HL-60/S4 treated with retinoic acid at 250 ng/mL for 4 days and 3 days (cell line): ENCODE results near the gene REST.
"Not testable (repeated sequence)": the region's sequence is repeated elsewhere in the genome, so short reads cannot be mapped to it uniquely, and the experiment has no call there.

ENCODE experiments used
- in situ Hi-C: fragments of 300-500 bp; cut with MboI; formaldehyde crosslinking; loops from 2 replicates; pipeline ENCODE4 v1.7.0; 2022; ENCODE audit warnings: low sequenced_read_pairs

Gene REST

GRCh38 chr4:56909086-56909894, 1.6 kb downstream of the REST start:
- in situ Hi-C loops = no loop called here

GRCh38 chr4:56910172-56910967, 2.7 kb downstream of the REST start:
- in situ Hi-C loops = no loop called here

GRCh38 chr4:56914336-56914735, 6.6 kb downstream of the REST start:
- in situ Hi-C loops = no loop called here

- in situ Hi-C loops = not testable (repeated sequence)
Observed at GRCh38 chr4:56914977-56915376, 7.3 kb downstream of the REST start.

- in situ Hi-C loops = no loop called here
Observed at GRCh38 chr4:56927196-56927595, 19.5 kb downstream of the REST start.

GRCh38 chr4:56930638-56931037, 22.9 kb downstream of the REST start:
- in situ Hi-C loops = no loop called here

- in situ Hi-C loops = no loop called here
Observed at GRCh38 chr4:56931924-56932323, 24.2 kb downstream of the REST start.

- in situ Hi-C loops = no loop called here
Observed at GRCh38 chr4:56937262-56937661, 29.6 kb downstream of the REST start.

- in situ Hi-C loops = not testable (repeated sequence)
Observed at GRCh38 chr4:56939826-56940225, 32.1 kb downstream of the REST start.

- in situ Hi-C loops = no loop called here
Observed at GRCh38 chr4:56940403-56940802, 32.7 kb downstream of the REST start.

- in situ Hi-C loops = no loop called here
Observed at GRCh38 chr4:56940971-56941370, 33.3 kb downstream of the REST start.

- in situ Hi-C loops = no loop called here
Observed at GRCh38 chr4:56941403-56941802, 33.7 kb downstream of the REST start.

- in situ Hi-C loops = no loop called here
Observed at GRCh38 chr4:56953680-56954520, 46.2 kb downstream of the REST start.

- in situ Hi-C loops = no loop called here
Observed at GRCh38 chr4:56958111-56958517, 50.4 kb downstream of the REST start.

GRCh38 chr4:56959100-56959499, 51.4 kb downstream of the REST start:
- in situ Hi-C loops = no loop called here

- in situ Hi-C loops = no loop called here
Observed at GRCh38 chr4:56961107-56961500, 53.4 kb downstream of the REST start.

- in situ Hi-C loops = no loop called here
Observed at GRCh38 chr4:56971383-56971782, 63.7 kb downstream of the REST start.

- in situ Hi-C loops = no loop called here
Observed at GRCh38 chr4:56972389-56972788, 64.7 kb downstream of the REST start.

- in situ Hi-C loops = no loop called here
Observed at GRCh38 chr4:56972809-56973208, 65.1 kb downstream of the REST start.

GRCh38 chr4:56973336-56973735, 65.6 kb downstream of the REST start:
- in situ Hi-C loops = no loop called here

- in situ Hi-C loops = no loop called here
Observed at GRCh38 chr4:56976283-56976836, 68.7 kb downstream of the REST start.
